B cell (primary cell): ENCODE measurements around the gene PLEKHN1. TPM values are rescaled to one million over a fixed set of nuclear protein-coding genes. Genes with fewer than 3 reads are reported as not detected.
A peak's percentile ranks its signal among the peaks of the same experiment; 100 is the strongest.

Experiments
- ATAC-seq: fragments of 200-7000 bp; cut with Tn5 transposase; one replicate; pipeline ENCODE4 v1.10.0; 2021; ENCODE audit warnings: low read depth, mild to moderate bottlenecking, moderate number of reproducible peaks, moderate library complexity
- CTCF ChIA-PET: fragments of 350-600 bp; sonication (Branson Sonifier 250); formaldehyde crosslinking; loops from one replicate; lab custom pipeline; 2021; ENCODE audit warnings: antibody characterized with exemption, inconsistent platforms; lab: Charles Lee
- POLR2A ChIA-PET: fragments of 350-600 bp; sonication (Branson Sonifier 250); formaldehyde crosslinking; loops from one replicate; lab custom pipeline; 2021; ENCODE audit warnings: antibody characterized with exemption; lab: Charles Lee
- DNase-seq: peaks from one replicate; pipeline ENCODE4 v3.0.0; 2013
- H2AFZ ChIP-seq: 2 replicates; pipeline ENCODE4 v1.6.1; 2012; ENCODE audit warnings: mild to moderate bottlenecking, low read depth, low read length; ENCODE audit not compliant: insufficient read depth, poor library complexity, severe bottlenecking
- H3K27ac ChIP-seq, 2 donors: 1 replicate in 1 of 2; 2 replicates in 1 of 2; pipeline ENCODE4 v1.5.1; 2012 to 2013; ENCODE audit warnings: low read length in 2 of 2, mild to moderate bottlenecking in 2 of 2, moderate library complexity in 1 of 2
- H3K27me3 ChIP-seq, 4 experiments: fragments of 200-600 bp in 1 of 4; sonication (generic) in 1 of 4; replicated peaks in 1 of 4; 1 replicate in 2 of 4; 2 replicates in 2 of 4; pipeline versions ENCODE4 v1.6.1 to v1.7.0; 2013 to 2016; ENCODE audit warnings: low read length in 3 of 4, mild to moderate bottlenecking in 2 of 4, mixed read lengths in 1 of 4, moderate library complexity in 1 of 4; ENCODE audit not compliant: insufficient read depth in 4 of 4, control insufficient read depth in 3 of 4; ENCODE audit errors: control extremely low read depth in 1 of 4
- H3K36me3 ChIP-seq, 2 experiments: replicated peaks in 1 of 2; 1 replicate in 1 of 2; 2 replicates in 1 of 2; pipeline versions ENCODE4 v1.6.1 to v1.7.1; 2013; ENCODE audit warnings: low read length in 1 of 2; ENCODE audit not compliant: insufficient read depth in 2 of 2, control insufficient read depth in 1 of 2; ENCODE audit errors: control extremely low read depth in 1 of 2, extremely low read depth in 1 of 2
- H3K4me1 ChIP-seq, 2 donors: fragments of 200-600 bp in 1 of 2; sonication (generic) in 1 of 2; 1 replicate in 1 of 2; 2 replicates in 1 of 2; pipeline versions ENCODE4 v1.5.1 to v1.6.1; 2013 to 2017; ENCODE audit warnings: low read length in 2 of 2; ENCODE audit not compliant: control insufficient read depth in 2 of 2, insufficient read depth in 2 of 2
- H3K4me2 ChIP-seq: replicated peaks from 2 replicates; pipeline ENCODE3; 2012; ENCODE audit warnings: mild to moderate bottlenecking, low read depth, low read length; ENCODE audit not compliant: poor library complexity, severe bottlenecking
- H3K4me3 ChIP-seq, 5 experiments: fragments of 200-600 bp in 1 of 5; sonication (generic) in 1 of 5; 1 replicate in 3 of 5; 2 replicates in 2 of 5; pipeline versions ENCODE4 v1.5.1 to v1.7.0; 2011 to 2016; ENCODE audit warnings: low read length in 4 of 5, mild to moderate bottlenecking in 4 of 5, low read depth in 2 of 5, control low read depth in 1 of 5, moderate library complexity in 1 of 5; ENCODE audit not compliant: insufficient read depth in 1 of 5; ENCODE audit errors: control extremely low read depth in 1 of 5, extremely low read depth in 1 of 5
- H3K79me2 ChIP-seq: fragments of 200-600 bp; sonication (generic); one replicate; pipeline ENCODE4 v1.6.0; 2016; ENCODE audit warnings: low read length; ENCODE audit not compliant: control insufficient read depth, insufficient read depth
- H3K9ac ChIP-seq: fragments of 200-600 bp; sonication (generic); 2 replicates; pipeline ENCODE4 v1.6.1; 2017; ENCODE audit warnings: mild to moderate bottlenecking, low read length, moderate library complexity
- H3K9me3 ChIP-seq, 3 donors: one replicate each; pipeline versions ENCODE4 v1.6.1 to v1.7.1; 2013; ENCODE audit warnings: low read length in 2 of 3; ENCODE audit not compliant: control insufficient read depth in 2 of 3, insufficient read depth in 1 of 3; ENCODE audit errors: control extremely low read depth in 1 of 3
- H4K20me1 ChIP-seq: 2 replicates; pipeline ENCODE4 v1.6.0; 2012; ENCODE audit warnings: mild to moderate bottlenecking, low read length; ENCODE audit not compliant: insufficient read depth, control insufficient read depth, poor library complexity, severe bottlenecking
- H3K27ac Mint-ChIP-seq: one replicate; pipeline ENCODE4 v1.8.0; 2021; ENCODE audit warnings: mixed read lengths
- H3K27me3 Mint-ChIP-seq: one replicate; pipeline ENCODE4 v1.8.0; 2021; ENCODE audit warnings: mixed read lengths
- H3K4me1 Mint-ChIP-seq: one replicate; pipeline ENCODE4 v1.8.0; 2021; ENCODE audit warnings: mixed read lengths
- H3K4me3 Mint-ChIP-seq: one replicate; pipeline ENCODE4 v1.8.0; 2021; ENCODE audit warnings: mixed read lengths
- H3K9me3 Mint-ChIP-seq: one replicate; pipeline ENCODE4 v1.8.0; 2022; ENCODE audit warnings: mixed read lengths; ENCODE audit not compliant: insufficient read depth
- CTCF ChIP-seq: fragments of 200-600 bp; IDR thresholded peaks from one replicate; pipeline ENCODE4 v1.8.0; 2022; ENCODE audit warnings: antibody characterized with exemption, mild to moderate bottlenecking
- EZH2 ChIP-seq: IDR thresholded peaks from 2 replicates; pipeline ENCODE4 v1.6.1; 2012; ENCODE audit warnings: borderline replicate concordance, low read depth, mild to moderate bottlenecking, moderate library complexity, low read length; ENCODE audit not compliant: insufficient read depth, poor library complexity, severe bottlenecking
- WGBS: methylation state at CpG from one replicate; pipeline ENCODE4 v1.1.5; 2013; ENCODE audit warnings: missing lambda C conversion rate; ENCODE audit not compliant: insufficient coverage; 5-methylcytosine and 5-hydroxymethylcytosine counted together
- intact Hi-C: fragments of 100-400 bp; cut with micrococcal nuclease; formaldehyde crosslinking; loops from one replicate; pipeline ENCODE4 v1.10.0; 2022
- polyA plus RNA-seq: library from polyadenylated mRNA; depleted of rRNA; stranded (reverse); fragments of >200 nt; gene quantifications from 2 replicates; pipeline ENCODE4 v1.2.3, GENCODE V29; 2012
- total RNA-seq, 2 donors: library from RNA; stranded (reverse); fragments of 120-200 nt in 1 of 2; gene quantifications; 1 replicate in 1 of 2; 2 replicates in 1 of 2; pipeline versions ENCODE4 v1.2.3 to v1.2.4, GENCODE V29; 2013 to 2022

The PLEKHN1 gene
- total and polyA plus RNA-seq, 2 donors (not counting 1 experiment from before 2014, with no cell fraction given) = 0.36 to 1.1 TPM

GRCh38 chr1:1000357-1001056 is 34.2 kb downstream of the PLEKHN1 start:
- WGBS = 4% methylated on average over 73 of the region's 75 CpGs
- Histone ChIP-seq H3K36me3 (no peaks in the 10 kb centered on the region), H3K9ac (peak overlapping the region; percentile 70), H3K4me2 (peak overlapping the region; percentile 99), H3K27me3 (peaks cover 0 to 78% (median 47%) of the 10 kb centered on the region in 4 experiments), H3K9me3 (peaks cover 0 to 25% (median 0%) of the 10 kb centered on the region in 3 donors), H4K20me1 (no peaks in the 10 kb centered on the region), H3K79me2 (no peaks in the 10 kb centered on the region), H3K4me1 (peaks cover 40 to 58% of the 10 kb centered on the region in 2 donors), H3K4me3 (peak overlapping the region in 4 of 5 experiments; percentile 38 to 60 (median 51)), H2AFZ (peak overlapping the region; percentile 68), H3K27ac (peak overlapping the region in 1 of 2 donors; percentile 30)
- ChIA-PET CTCF (interaction anchor here (2.0 to 2.3 kb wide), 2 partner anchors 13 to 18 kb away, joined by 13 to 14 read pairs; partner anchors contain the start of genes AGRN and ISG15), POLR2A (interaction anchor here (0.6 kb wide), 1 partner anchor 12 kb away, joined by 5 read pairs; no protein-coding TSS in a partner anchor)
- intact Hi-C loops = loop anchor here (2.0 kb wide), 1 partner anchor 18 kb away; no protein-coding TSS in a partner anchor
- ATAC-seq (peak; percentile 16), DNase-seq (peak; percentile 92)
- Mint-ChIP-seq H3K4me1 (peaks cover 24% of the 10 kb centered on the region), H3K27me3 (peaks cover 29% of the 10 kb centered on the region), H3K9me3 (no peaks in the 10 kb centered on the region), H3K27ac (peak overlapping the region; percentile 63), H3K4me3 (peak overlapping the region; percentile 83)
- TF ChIP-seq EZH2 (peak; percentile 41), CTCF (no peak)
